Measurements from ENCODE around the gene PRDM5.

The PRDM5 gene

GRCh38 chr4:120672558-120673147 lies 249.9 kb downstream of the PRDM5 start:
- H3K4me3 ChIP-seq = no peak overlapping the region

GRCh38 chr4:120672076-120672475 lies 250.4 kb downstream of the PRDM5 start:
- DNase-seq (ENCODE audit: low spot score) = no peak
- no peak overlapping the region for H3K27ac ChIP-seq
- TF ChIP-seq CTCF (IDR thresholded peaks at IDR 0.05) = no peak
- H3K4me3 ChIP-seq = no peak overlapping the region

More at GRCh38 chr4:120672558-120673147, 249.9 kb downstream of the PRDM5 start:
- no peak for TF ChIP-seq CTCF (IDR thresholded peaks at IDR 0.05)
- no peak for DNase-seq (ENCODE audit: low spot score)
- no peak overlapping the region for H3K27ac ChIP-seq

GRCh38 chr4:120671538-120671937 lies 251.0 kb downstream of the PRDM5 start:
- DNase-seq (ENCODE audit: low spot score) = no peak
- TF ChIP-seq CTCF (IDR thresholded peaks at IDR 0.05) = no peak
- H3K4me3 ChIP-seq = no peak overlapping the region
- no peak overlapping the region for H3K27ac ChIP-seq

- no peak for DNase-seq (ENCODE audit: low spot score)
- Histone ChIP-seq H3K4me3 (no peak overlapping the region), H3K27ac (no peak overlapping the region)
- no peak for TF ChIP-seq CTCF (IDR thresholded peaks at IDR 0.05)
These were observed 255.4 kb downstream of the PRDM5 start for GRCh38 chr4:120667102-120667501.

GRCh38 chr4:120664851-120665250 lies 257.7 kb downstream of the PRDM5 start:
- H3K27ac ChIP-seq = no peak overlapping the region
- DNase-seq (ENCODE audit: low spot score) = no peak
- TF ChIP-seq CTCF (IDR thresholded peaks at IDR 0.05) = no peak
- no peak overlapping the region for H3K4me3 ChIP-seq

- Histone ChIP-seq H3K4me3 (no peak overlapping the region), H3K27ac (no peak overlapping the region)
- DNase-seq (ENCODE audit: low spot score) = no peak
- no peak for TF ChIP-seq CTCF (IDR thresholded peaks at IDR 0.05)
These were observed 262.8 kb downstream of the PRDM5 start for GRCh38 chr4:120659616-120660170.

- no peak for TF ChIP-seq CTCF (IDR thresholded peaks at IDR 0.05)
- Histone ChIP-seq H3K27ac (no peak overlapping the region), H3K4me3 (no peak overlapping the region)
- no peak for DNase-seq (ENCODE audit: low spot score)
These were observed 263.8 kb downstream of the PRDM5 start for GRCh38 chr4:120658772-120659171.
